GM18868 (cell line): Measurements from ENCODE around the gene CINP.
"Not testable (repeated sequence)": the region's sequence is repeated elsewhere in the genome, so short reads cannot be mapped to it uniquely, and the experiment has no call there.

Experiments
- ATAC-seq: cut with Tn5 transposase; IDR thresholded peaks from one replicate; pipeline ENCODE4 v1.9.1; 2021; ENCODE audit warnings: mild to moderate bottlenecking, moderate library complexity; ENCODE audit not compliant: unreplicated experiment

CINP gene

DNA sequence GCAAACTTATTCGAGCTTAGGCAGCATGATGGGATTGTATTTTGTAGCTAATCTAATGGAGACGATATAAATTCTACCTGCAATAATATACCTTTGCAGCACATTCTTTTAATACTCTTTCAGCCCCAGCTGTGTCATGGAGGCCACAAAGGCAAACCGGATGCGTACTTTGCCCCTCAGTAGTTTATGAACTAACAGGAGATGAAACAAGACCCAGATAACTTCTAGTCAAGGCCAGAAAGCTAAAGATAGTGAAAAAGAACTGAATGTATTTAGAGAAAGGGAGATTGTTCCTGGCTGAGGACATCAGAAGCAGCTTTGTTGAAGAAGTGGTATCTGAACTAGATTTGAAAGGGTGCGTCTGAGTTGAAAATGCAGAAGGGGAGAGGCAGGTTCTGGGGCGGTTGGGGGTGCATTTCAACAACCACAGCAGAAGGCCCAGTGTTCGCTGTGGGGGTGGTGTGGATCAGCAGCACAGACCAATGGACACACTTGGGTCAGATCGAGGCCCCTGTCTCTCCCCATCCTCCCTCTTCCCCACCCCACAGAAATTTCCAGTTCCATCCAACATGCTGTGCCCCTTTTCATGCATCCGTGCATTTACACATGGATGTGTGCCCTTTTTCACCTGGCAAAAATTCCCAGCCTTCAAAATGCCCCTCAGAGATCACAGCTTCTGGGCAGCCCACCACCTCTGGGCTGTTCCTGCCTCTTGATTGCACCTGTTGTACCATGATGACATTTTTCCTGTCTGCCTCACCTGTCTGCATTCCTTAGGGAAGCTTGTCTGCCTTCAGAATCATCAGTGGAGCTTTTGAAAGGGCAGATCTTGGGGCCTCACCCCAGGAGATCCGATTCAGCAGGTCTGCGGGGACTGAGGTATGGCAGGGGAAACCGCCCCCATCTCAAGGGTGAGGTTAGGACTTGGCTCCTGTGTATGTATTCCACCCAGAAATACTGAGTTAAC is 41.0 kb downstream of the CINP start:
- ATAC-seq: no peak

DNA sequence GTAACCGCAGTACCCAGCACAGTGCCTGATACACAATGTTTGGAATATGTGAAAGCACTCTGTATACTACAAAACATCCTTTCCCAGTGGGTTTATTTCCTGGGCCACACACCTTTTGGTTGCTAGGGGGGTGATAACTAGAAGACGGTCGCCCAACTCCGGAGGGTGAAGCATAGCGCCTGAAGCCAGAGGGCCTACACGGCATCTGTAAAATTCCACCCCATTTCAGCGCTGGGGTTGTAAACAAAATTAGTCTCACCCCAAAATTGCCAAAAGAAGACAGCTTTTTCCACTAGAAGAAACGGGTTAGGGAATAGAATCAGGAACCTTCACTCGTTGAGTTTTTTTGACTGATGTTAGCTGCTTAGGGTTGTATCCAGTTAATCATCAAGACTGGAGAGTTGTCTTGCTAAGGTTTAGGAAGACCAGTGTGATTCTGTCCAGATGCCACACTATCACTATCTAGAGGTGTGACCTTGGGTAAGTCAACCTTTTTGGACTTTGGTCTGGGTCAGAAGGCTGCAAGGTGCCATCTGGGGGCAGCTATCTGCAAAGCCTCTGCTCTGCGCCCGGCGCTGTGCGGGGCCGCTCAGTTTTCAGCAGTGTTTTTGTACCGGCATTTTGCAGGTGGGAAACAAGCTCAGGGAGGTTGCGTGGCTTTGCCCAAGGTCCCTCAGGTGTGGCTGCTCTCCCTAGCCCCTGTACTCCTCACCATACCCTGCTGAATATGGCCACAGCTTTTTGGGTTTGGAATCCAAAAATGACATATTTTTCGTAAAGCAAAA is 41.8 kb downstream of the CINP start:
- ATAC-seq: no peak

DNA sequence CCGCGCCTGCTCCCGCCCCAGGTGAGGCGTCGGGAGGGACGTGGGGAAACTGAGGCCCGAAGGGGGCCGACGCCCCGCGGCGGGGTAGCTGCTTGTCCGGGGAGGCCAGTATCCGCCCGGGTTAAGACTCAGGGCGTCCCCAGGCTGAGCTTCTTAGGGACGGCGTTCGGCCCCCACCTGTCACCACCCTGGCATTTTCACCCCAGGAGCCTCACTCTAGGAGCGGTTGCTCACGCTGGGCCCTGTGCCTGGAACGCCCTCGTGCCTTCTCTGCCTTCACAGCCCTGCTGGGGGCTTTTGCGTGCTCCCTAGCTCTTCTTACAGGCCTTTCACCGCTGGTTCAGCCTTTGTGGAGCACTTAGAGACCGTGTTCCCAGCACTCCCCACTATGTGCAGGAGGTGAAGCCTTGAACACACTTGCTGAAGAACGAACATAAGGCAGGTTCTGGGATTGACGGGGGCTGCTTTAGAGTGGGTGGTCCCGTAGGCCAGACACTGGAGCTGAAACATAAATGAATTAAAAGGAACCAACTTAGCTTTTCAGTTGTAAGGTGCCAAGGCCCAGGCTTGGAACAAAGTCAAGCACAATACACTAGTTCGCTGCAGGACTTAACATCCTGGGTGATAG is 42.5 kb downstream of the CINP start:
- ATAC-seq: peak; percentile 12

DNA sequence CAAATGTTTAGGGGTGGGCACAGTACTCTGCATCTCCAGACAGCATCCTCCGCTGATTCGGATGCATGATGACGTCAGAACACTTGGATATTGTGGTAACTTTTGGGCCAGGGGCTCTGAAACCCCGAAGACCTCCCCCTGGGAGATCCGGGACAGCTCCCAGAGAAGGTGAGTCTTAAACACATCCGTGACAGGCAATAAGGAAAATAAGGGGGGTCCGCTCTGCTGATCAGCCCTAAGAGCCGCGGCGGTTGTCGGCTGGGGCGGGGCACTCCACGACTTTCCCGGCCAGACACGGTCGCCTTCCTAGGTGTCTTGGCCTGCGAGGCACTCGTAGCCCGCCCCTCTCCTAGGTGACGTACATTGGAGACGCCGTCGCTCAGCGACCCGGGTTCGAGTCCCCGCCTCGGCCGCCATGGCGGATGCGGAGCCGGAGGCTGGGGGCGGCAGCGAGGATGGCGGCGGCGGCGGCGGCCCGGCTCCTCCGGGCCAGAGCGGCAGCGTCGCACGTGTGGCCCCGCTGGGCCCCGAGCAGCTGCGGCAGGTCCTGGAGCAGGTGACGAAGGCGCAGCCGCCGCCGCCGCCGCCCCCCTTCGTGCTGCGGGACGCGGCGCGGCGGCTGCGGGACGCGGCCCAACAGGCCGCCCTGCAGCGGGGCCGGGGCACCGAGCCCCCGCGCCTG is 43.2 kb downstream of the CINP start, which contains the start of gene ZNF839:
TSS of gene ZNF839 (plus strand) at position 396 of the 682 bp plus-strand sequence. CDS start at position 416, 20 bp downstream.
- ATAC-seq: peak; percentile 72

DNA sequence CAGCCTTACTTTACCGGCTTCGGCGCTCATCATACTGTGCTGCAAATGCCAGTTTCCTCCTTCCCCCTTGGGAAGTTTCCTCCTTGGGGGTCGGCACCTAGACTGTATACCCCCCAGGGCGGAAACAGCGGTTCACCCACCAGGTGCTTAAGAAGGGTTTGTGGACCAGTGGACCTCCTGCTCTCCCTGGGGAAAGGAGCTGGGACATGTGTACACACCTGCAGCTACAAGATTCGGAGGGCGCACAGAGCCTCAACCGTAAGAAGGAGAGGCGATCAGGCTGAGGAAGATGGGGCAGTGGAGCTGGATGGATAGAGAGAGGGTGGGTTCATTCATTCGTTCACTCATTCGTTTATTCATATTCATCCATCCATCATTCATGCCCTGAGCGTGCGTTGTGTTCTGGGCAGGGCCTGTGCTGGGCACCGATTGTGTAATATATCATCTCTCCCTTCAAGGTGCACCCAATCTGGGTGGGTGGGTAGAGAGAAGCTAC is 43.9 kb downstream of the CINP start:
- no peak for ATAC-seq

DNA sequence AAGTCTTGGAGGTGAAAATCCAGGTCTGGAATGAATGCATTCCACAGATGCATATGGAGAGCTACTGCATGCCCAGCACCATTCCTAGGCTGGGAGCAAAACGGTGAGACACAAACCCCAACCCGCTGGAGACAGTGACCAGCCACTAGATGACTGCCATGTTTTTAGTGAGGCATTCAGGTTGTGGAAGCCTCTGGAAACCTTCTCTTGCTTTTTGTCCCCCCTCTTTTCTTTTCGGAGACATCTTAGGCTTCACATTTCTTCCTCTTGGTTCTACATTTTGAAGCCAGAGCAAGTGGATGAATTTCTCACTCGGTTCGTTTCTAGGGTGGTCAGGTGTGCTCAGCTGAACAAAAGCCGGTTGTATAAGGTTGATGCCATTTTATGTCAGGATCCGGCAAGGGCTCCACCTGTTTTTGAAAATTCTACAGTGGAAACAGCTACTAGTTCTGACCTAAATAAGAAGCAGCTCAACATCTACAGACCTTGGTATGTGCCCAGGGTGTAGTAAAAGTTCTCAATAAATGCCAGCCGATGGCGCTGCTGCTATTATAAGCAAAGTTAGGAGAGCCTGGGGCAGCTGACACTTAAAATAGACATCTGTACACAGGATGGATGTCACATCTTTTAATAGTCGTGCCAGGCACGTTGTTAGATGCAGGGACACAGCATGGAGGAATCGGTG is 45.0 kb downstream of the CINP start:
- no peak for ATAC-seq

DNA sequence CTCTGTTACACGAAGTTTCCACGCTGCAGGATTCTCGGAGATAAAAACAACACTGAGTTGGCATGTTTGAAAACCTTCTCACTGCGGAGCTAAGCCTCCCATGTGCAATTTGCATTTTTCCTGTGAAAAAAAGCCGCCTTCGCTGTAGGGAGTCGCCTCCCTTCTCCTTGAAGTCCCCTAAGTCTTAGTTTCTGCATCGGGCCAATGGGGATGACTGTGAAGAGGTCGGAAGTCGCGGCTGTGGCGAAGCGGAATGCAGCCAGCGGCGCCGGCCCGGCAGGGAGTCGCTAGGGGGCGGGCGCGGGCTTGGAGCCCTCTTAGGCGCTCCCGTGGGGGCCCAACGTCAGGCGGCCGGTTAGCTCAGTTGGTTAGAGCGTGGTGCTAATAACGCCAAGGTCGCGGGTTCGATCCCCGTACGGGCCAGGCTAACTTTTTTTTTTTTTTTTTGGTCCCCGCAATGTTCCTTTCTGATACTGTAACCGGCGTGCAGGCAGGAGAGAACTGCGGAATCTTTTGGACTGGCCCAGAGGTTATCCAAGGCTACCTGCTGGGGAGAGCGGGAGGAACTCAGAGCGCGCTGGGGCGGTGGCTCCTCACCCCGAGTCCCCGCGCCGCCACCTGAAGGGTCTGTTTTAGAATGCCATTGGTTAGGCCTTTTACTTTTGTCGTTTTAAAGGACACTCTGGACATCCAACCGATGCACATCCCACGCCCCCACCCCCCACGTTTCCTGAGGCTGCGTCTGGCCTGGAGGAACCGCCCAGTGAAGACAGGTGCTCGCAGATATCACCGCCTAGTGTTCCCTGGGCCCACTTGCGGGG is 45.7 kb downstream of the CINP start:
- ATAC-seq: peak; percentile 56

DNA sequence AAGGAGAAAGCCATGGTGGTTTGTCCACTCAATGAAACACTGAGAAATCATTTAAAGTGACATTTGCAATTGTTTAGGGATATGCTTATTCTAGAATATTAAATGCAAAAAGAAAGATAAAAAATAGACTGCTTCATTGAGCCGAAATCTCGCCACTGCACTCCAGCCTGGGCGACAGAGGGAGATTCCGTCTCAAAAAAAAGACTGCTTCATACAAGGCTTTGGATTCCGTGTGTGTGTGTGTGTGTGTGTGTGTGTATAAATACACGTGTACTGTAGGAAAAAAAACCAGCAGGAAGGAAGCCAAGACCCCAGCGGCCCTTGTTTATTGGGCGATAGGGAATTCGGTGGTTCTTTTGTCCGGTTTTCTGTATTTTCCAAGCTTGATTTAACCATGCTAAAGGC is 46.4 kb downstream of the CINP start:
- no peak for ATAC-seq

DNA sequence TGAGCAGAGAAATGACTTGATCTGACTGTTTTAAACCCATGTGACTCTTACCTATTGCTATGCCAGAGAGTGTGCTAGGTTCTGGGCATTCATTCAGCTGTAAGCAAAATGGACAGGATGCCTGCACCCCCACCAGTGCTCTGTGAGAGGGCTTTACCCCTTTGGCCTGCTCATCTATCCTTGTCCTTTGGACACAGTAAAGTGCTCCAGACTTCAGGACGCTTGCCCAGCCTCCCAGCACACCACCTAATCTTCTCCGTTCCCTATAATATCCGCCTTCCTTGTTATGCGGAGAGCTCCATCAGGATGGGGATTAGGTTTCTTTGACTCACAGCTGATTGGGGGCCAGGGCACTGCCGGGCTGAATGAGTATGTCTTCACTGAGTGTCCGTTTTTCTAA is 47.6 kb downstream of the CINP start:
- no peak for ATAC-seq

DNA sequence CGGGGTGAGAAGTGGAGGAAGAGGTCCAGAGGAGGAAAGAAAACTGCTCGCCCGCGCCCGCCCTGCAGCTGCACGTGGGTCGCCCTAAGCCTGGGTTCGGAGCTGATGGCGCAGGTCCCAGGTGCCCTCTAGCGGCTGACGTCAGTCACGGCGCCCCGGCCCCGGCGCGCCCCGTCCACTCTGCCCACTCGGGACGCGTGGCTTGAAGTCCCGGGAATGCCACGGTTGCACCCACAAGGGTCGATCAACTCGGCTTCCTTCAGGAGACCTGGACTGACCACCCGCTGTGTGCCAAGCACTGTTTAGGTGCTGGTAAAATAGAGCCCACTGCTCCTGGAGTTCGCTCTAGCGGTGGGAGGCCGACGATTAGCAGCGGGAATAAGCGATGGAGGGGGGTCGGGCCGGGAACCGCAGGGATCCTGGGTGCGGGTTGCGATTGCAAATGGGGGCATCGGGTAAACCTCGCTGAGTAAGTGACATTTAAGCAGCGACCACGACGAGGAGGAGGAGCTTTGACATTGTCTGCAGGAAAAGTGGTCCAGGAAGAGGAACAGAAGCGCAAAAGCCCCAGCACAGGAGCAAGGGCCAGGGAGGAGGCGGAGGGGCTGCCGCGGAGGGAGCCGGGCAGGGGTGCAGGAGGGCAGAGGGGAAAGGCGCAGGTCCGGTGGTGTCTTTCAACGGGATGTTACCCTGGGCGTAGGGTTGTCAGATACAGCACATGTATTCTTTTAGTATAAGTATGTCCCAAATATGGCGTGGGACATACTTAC is 48.3 kb downstream of the CINP start:
- ATAC-seq: peak; percentile 47

DNA sequence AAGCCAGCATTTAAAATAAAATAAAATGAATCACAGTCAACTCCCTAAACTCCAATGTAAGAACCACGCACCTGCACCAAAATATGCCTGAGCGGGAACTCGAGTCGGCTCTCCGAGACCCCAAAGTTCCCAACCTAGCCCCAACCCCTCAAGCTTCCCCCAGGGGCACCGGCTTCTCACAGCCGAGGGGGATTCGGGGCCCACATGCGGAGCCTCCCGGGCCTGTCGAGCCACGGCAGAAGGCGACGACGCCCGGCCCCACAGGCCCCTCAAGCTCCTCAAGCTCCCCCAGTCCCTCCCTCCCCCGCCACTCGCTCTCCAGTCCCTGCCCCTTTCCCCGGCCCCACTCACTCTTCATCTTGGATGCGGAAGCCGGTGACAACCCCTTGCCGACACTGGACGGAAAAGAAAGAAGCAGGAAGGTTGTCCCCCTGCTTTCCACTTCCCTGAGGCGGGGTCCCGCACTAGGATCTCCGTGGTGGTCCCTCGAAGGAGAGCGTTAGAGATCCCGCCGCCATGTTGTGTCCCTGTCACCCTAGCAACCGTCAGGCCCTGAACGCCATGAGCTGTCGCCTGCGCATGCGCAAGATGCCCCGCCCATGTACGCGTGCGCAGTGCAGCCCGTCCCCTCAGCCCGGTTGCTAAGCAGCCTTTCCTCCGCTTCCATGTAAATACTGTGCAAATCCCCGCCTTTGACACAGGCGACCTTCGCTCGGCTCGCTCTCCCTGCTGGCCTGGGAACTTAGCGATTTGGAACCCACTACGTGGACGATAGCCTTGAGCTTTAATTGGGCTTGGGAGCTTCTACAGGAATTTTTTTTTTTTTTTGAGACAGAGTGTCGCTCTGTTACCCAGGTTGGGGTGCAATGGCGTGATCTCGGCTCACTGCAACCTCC is 57.8 kb downstream of the CINP start, which contains the start of gene MOK:
TSS of gene MOK (minus strand) at position 554 of the 896 bp plus-strand sequence. CDS start at position 358, 196 bp downstream.
- ATAC-seq: peak; percentile 95

DNA sequence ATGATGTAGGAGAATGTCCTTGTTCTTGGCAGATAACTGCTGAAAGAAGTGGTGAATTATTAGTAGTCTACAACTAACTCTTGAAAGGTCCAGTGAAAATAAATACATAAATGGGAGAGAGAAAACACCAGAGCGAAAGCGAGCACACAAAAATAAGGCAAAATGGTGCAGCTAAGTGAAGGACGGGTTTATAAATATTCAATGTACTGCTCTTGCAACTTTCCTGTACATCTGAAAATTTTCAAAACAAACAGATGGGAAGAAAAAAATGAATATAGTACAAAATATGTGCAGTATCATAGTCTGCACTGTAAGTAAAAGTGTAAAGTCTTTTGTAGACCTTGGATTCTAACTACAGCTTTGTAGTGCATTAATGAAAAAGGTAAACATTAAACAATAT is 59.0 kb downstream of the CINP start:
- no peak for ATAC-seq

DNA sequence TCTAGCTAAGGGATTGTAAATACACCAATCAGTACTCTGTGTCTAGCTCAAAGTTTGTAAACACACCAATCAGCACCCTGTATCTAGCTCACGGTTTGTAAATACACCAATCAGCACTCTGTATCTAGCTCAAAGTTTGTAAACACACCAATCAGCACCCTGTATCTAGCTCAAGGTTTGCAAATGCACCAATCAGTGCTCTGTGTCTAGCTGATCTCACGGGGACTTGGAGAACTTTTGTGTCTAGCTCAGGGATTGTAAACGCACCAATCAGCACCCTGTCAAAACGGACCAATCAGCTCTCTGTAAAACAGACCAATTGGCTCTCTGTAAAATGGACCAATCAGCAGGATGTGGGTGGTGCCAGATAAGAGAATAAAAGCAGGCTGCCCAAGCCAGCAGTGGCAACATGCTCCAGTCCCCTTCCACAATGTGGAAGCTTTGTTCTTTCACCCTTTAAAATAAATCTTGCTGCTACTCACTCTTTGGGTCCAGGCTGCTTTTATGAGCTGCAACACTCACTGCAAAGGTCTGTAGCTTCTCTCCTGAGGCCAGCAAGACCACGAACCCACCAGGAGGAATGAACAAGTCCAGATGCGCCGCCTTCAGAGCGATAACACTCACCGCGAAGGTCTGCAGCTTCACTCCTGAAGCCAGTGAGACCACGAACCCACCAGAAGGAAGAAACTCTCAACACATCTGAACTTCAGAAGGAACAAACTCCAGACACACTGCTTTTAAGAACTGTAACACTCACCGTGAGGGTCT is 64.2 kb downstream of the CINP start:
- ATAC-seq: not testable (repeated sequence)
